CD4-positive, alpha-beta T cell treated with Interleukin-12 subunit alpha and Interleukin-12 subunit beta, for 1 hour (primary cell): ENCODE results near the gene CUL4A.
A peak's percentile ranks its signal among the peaks of the same experiment; 100 is the strongest.
"Not testable (repeated sequence)": the region's sequence is repeated elsewhere in the genome, so short reads cannot be mapped to it uniquely, and the experiment has no call there.

Experiments used
- DNase-seq: peaks from one replicate; pipeline ENCODE4 v3.0.0-alpha.2; 2020

CUL4A gene

DNA sequence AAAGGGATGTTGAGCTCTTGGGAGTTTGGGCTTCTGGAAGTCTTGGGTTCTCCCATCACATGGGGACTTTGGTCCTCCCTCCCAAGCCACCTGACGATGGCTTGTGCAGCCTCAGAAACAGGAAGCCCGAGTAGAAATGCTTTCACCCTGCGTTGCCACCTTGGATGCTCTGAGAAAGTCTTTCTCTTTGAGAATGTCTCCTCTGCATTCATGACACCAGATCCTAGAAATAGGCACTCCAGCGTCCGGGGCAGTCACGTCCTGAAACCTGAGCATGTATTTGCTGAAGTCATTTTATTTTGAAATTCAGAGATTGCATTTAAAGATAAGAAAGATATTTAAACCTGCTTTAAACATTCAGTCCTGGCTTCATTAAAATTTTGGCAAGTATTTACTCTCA is 34.4 kb downstream of the CUL4A start:
- no peak for DNase-seq

DNA sequence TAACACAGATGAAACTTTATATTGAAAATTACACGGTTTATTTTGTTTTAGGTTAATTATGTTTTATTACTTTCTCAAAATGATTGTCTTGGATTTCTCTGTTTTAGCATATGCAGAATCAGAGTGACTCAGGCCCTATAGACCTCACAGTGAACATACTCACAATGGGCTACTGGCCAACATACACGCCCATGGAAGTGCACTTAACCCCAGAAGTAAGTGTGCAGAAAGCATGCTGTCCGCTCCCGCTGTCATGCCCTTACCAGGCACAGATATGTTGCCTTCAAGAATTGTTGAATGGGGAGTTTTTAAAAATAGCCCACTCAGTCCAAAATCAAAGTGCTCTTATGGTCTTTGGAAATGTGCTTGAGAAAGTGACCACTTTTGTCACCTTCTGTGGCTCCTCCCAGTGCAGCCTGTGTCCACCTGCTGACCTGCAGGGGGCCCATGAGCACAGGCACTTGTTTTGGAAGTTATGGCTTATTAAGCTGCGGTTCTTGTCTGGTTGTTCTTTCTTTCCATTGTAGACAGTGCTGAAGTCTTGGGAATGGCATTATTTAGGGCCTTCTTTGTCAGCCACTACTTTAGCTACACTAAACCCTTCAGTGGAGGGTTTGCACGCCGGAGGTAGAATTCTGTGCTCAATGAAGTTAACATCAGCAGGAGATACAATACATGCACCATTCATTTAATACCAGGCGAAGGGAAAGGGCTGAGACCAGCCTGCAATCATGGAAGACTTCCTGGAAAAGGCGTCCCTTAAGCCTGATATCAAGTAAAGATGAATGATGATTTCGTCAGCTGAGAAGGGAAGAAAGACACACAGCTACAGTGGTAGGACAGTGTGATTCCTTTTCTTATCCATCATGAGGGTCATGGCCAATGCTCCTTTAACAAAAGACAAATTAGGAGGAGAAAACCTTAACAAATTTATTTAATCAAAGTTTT is 36.7 kb downstream of the CUL4A start:
- no peak for DNase-seq

DNA sequence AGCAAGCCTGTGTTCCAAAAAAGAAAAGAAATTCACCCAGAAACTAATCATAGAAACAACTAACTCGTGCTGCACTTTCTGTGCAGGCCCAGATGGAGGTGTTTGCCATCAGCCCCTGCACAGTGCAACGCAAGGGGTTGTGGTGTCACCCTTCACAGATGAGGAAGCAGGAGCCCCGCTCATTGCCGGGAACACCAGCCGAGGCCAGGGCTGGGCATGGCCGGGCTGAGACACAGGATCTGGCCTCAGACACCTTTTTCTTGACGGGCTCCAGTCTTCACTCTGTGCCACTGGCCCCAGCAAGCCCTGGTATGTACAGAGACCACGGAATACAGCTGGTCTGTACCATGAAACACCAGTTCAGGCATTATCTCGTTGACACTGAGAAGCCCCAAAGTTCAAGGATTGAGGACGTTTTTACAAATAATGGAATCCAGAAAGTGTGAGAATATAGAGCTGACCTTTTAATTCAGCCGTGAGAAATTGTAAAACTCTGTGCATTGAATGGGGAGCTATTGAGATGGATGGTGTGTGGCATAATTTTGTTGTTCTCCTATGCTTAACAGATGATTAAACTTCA is 43.2 kb downstream of the CUL4A start:
- no peak for DNase-seq

DNA sequence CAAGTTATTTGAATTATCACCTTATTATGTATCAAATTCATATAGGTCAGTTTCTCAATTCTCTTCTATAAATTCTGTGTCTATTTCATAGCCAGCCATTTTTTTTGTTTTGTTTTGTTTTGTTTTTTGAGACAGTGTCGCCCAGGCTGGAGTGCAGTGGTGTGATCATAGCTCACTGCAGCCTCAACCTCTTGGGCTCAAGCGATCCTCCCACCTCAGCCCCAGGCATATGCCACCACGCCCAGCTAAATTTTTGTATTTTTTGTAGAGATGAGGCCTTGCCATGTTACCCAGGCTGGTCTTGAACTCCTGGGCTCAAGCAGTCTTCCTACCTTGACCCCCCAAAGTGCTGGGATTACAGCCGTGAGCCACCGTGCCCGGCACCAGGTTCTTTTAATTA is 48.5 kb downstream of the CUL4A start:
- DNase-seq: not testable (repeated sequence)

DNA sequence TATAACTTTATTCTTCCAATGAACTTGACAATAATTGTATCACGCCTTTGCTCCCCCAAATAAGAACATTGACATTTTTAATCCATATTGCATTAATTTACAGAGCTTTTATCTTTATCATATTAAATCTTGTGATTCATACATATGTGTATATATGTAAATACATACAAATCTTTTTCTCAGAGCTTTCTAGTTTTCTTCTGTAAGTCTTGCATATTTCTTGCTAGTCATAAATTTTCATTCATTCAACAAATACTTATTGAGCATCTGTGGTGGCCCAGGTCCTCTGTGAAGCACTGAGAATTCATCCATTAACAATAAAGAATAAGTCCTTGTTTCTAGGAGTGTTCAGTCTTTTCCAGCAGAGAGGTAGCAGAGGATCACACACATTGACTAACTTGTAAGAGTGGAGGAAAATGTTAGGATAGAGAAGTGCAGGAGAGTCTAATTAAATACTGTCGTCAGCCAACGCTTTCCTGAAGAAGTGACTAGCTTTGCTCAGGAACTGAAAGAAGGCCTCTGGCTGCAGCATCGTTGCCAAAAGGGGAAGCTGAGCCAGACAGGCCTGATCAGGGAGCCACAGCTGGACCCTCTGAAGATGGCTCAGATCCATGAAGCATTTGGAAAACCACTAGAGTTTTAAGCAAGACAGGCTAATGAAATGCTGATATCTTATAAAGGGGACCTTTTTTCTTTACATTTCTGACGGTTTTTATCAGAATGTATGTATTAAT is 49.1 kb downstream of the CUL4A start:
- no peak for DNase-seq

DNA sequence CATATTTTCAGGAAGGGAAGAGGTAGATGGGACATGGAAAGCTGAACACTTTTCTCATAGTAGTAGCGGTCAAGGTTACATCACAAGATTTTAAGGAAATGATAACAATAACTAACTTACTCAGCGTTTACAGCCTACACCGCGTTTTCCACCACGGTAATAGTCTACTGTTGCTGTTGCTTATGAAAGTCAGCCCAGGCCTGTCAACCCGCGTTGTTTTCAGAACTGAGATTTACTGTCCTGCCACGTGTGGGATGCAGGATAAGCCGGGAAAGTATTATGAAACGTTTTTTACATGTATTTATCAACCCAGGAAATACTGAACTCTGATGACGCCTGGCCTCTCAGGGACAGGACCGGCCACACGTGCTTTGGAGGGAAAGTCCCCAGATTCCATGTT is 51.6 kb downstream of the CUL4A start:
- DNase-seq: no peak

DNA sequence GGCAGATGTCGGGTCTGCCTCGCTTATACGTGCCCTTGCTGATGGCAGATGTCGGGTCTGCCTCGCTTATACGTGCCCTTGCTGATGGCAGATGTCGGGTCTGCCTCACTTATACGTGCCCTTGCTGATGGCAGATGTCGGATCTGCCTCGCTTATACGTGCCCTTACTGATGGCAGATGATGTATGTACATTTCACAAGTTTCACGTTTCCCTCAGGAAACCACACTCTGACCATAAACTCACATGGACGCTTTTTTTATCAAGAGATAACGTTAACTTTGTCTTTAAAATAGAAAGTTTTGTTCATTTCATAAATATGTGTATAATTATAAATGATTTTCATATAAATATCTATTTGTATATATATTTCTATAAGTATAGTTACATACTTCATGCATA is 53.6 kb downstream of the CUL4A start:
- DNase-seq: not testable (repeated sequence)

DNA sequence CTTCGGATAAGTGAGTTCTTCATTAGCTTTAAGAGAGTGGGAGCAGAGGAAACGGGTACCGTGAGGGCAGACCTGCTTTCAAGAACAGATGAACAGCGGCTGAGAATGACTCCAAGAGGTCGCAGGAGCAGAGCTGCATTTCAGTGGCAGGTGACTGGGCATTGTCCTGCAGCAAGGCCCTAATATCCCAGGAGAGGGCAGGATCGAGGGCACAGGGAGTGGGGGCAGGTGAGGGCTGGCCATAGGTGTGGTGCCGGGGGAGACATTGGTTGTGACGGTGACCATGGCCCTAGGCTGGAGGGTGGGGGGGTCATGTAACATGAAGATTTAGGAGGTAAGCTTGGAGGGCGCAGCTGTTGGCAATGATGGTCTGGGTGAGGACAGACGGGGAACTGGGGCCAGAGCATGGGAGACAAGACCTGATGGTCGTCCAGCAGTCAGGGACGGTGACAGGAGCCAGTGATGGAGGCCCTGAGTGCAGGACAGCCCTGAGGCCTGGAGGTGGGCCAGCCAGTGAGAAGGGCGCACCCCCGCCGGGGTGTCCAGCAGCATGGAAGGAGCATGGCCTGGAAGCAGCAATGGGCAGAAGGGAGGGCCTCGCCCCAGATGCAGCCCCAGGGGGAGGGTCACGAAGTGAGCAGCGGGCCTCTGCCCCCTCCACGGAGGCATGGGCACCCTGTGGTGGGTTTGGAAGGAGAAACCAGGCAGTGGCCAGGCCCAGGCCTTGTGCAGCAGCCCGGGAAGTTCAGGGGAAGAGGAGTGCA is 58.4 kb downstream of the CUL4A start:
- DNase-seq: no peak

DNA sequence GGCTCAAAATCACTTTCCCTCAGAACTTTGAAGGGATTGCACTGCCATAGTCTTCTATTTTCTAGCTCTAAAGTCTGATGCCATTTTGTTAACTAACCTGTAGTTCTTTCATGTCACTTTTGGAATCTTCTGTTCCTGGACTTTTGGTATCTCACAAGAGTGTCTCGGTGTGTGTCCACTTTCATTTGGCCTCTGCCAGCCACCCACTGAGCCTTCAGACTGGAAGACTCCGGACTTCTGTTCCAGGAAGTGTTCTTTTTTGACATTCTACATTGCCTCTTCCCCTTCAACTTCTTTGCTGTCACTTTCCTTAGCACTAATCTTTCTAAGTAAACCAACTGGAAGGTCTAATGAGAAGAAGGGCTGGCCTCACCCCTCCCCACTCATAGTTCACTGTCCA is 62.6 kb downstream of the CUL4A start:
- DNase-seq: no peak

DNA sequence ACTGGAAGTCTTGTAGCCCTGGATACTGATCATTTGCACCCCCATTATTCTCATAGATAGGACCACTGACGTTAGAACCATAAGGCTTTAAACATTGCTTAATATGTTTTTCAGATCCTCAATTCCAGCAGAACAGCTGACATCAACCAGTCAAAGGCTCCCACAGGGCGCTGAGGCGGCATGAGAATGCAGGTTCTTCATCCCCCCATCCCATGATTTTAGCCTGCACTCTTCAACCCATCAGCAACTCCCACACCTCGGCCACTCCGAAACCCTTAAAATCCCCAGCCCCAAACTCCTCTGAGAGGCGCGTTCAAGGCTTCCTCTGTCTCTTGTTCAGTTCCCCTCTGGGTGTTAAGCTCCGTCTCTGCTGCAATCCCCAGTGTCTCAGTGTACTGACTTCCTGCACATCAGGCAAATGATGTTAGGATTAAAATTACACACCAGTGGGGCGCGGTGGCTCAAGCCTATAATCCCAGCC is 63.3 kb downstream of the CUL4A start:
- no peak for DNase-seq

DNA sequence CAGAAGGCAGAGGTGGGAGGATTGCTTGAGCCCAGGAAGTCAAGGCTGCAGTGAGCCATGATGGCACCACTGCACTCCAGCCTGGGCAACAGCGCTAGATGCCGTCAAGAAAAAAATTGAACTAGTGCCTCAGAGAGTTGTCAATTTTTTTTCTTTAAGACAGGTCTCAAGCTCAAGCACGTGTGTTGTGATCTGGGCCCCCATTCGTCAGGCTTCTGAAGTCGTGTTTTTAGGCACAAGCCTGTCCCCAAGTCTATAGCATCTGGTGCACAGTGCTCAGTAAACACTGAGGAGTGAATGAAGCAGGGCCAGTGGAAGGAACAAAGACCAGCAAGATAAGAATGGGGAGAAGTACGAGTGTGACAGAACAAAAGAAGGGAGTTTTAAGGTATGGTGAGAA is 63.9 kb downstream of the CUL4A start:
- no peak for DNase-seq

DNA sequence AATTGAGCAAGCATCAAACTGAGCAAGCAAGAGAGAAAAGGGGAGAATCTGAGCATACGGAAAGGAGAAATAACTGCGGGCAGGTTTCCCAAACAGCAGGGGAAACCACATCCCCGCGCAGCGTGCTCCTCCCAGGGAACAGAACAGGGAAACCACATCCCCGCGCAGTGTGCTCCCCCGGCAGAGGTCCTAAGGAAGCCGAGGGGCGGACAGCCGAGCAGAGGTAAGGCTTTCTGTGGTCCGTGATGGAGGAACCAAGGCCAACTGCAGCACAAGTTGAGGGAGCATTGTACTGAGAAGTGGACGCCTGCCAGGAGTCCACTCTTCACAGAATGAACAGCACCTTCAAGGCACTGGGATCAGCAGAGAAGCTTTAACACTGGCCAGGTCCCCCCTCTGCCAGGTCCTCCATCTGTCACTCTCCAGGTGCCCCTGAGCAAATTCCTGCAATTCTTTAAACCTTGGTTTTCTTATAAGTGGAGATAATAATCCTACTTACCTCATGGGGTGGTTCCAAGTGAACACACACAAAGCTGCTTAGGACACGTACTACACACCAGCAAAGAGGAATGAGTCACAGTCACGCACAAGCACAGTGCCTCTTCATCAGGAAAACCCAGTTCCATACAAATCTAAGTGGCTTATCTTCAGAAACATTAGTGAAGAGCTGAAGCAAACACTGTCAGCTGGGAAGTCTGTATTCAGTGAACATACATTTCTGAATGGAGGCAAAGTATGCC is 64.6 kb downstream of the CUL4A start:
- no peak for DNase-seq

DNA sequence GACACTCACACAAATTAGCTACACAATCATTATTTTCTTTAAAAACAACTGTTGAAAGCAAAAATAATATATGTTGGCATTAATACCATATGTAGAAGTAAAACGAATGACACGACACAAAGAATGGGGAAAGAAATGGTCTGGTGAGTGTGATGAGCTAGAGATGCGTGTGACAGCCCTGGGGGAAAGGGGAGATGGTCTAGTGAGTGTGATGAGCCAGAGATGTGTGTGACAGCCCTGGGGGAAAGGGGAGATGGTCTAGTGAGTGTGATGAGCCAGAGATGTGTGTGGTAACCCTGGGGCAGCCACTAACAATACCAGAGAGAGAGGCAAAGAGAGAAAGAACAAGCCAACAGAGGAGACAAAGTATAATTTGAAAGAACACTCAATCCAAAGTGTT is 65.3 kb downstream of the CUL4A start:
- DNase-seq: no peak

DNA sequence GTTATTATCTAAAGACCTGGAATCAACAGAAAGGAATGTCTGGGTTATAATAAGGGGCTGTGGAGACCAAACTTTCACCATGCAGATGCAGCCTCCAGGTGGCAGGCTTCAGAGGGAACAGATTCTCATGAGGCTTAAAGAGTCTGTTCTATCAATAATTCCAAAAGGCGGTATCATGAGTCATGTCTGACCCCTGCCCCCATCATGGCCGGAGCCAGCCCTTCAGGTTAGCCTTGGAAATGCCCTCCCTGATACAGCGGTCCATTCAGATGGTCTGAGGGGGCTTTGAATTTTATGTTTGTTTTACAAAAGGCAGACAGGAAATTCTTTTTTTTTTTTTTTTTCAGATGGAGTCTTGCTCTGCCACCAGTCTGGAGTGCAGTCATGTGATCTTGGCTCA is 66.0 kb downstream of the CUL4A start:
- peak; percentile 33 for DNase-seq

DNA sequence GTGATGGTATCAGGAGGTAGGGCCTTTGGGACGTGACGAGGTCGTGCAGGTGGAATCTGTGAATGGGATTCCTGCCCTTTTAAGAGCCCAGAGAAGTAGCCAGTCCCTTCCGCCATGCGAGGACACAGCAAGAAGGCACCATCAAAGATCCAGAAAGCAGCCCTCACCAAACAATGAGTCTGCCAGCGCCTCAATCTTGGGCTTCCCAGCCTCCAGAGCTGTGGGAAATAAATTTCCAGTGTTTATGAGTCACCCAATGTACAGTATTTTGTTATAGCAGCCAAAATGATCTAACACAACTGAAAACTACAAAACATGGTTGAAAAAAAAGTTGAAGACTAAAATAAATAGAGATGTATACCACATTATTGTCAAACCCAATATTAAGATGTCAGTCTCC is 70.7 kb downstream of the CUL4A start:
- DNase-seq: no peak

DNA sequence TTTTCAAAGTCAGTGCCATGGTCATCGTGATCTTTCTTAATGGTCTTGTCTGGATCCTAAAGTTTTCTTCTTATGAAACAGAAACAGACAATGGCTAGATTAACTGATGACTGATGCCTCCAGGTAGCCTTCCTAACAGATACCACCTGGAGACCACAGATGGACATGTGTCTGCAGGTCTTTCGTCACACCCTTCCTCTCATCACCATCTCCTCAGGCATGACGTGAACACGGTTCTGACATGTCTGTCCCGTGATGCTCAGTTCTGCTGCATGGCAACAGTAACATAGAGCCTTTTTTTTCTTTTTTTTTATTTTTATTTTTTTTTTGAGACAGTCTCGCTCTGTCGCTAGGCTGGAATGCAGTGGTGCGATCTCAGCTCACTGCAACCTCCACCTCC is 74.5 kb downstream of the CUL4A start:
- DNase-seq: no peak

DNA sequence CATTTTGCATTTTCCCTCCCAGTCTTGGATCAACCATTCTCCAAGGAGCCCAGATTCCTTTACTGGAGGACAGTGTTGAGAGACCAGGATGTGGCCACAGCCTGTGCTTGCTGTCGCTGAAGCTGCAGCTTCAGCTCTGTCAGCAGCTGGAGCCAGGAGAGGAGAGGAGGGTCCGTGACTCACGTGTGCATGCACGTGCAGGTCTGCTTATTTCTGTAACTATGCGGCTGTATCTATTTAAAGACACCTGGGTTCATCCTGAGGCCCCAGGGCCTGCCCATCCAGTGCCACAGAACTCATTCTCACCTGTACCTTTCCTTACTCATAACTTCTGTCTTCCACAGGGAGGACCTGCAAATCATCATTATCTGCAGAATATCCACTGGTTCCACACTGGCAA is 79.5 kb downstream of the CUL4A start:
- no peak for DNase-seq

DNA sequence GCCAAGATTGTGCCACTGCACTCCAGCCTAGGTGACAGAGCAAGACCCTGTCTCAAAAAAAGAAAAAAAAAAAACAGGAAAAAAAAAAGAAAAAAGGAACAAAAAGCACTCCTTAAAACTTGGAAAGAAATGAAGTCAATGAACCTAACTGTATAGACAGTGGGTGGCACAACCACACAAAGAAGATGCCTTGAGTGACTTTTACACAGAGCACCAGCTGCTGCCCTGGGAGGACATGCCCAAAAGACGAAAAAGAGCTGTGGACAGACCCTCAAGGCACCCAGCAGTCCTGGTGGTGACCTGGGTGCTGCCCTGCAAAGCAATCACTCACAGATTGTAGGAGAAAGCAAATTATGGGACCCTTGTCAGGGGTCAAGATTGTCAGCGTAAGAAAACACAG is 81.7 kb downstream of the CUL4A start:
- DNase-seq: no peak

DNA sequence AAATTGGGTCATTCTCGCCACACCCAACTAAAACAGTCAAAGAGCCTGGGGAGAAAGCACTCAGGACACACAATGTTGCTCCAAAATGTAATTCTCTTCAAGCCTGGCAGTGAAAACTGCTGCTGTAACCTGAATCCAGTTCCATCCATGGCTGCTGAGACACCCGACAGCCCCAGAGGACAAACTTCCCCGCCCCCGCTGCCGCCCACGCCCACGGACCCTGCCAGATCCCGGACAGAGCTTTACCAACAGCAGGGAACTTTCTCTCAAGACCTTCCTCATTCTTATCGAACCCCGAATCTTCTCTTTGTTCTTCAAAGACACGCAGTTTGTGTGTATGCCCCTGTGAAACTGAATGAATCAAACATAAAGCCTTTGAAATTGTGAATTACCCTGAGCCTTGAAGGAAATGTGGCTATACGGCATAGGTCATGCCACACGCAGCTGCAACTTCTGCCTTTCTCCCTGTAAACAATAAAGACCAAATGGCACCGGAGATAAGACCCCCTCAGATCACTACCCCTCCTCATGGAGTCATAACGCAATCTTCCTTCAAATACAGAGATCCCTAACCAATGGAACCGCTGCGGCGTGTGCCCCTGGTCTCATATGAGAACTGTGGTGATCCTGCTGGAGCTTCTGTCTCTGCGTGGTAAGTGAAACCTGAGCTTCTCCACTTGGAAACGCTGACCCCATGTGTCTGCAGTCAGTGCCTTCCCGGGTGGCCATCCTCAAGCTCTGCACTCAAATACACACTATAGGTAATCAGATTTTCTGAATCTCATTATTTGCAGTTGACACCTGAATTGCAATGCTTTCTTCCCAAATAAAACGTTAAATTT is 82.8 kb downstream of the CUL4A start:
- DNase-seq: peak; percentile 7

DNA sequence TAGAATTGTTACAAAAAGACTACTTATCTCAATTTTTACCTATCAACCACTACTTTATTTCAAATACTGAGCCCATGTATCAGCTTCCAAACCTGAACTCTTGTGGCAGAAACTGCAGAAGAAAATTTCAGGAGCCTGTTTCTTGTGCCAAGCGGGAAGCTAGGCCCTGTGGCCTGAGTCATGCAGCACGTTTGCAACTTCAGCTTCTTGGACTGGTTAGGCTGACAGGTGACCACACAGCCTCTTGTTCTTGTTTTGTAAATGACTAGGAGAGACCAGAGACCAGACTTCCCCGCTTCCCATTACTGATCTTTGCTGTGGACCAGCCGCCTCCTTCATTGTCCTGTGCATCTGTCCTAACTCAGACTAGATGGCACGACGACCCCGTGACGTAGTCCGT is 84.3 kb downstream of the CUL4A start:
- DNase-seq: no peak

DNA sequence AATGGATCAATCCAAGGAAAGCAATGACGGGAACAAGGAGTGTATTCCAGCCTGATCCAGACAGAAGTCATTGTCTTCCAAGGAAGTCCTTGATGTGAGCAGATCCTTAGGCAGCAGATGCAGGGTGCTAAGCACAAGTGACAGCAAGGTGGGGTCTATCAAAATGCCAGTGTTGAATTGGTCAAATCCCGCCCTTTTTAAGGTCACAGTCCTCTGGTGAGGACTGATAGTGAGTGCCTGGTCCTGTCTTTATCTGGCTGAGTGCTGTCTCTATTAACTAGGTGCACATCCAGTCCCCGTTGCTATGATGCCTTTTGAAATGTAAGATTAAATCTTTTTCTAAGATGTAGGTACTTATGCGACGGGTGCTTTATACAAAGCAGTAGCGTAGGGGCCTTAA is 86.4 kb downstream of the CUL4A start:
- no peak for DNase-seq
